ENCODE measurements around the gene HAT1.

Gene HAT1

DNA sequence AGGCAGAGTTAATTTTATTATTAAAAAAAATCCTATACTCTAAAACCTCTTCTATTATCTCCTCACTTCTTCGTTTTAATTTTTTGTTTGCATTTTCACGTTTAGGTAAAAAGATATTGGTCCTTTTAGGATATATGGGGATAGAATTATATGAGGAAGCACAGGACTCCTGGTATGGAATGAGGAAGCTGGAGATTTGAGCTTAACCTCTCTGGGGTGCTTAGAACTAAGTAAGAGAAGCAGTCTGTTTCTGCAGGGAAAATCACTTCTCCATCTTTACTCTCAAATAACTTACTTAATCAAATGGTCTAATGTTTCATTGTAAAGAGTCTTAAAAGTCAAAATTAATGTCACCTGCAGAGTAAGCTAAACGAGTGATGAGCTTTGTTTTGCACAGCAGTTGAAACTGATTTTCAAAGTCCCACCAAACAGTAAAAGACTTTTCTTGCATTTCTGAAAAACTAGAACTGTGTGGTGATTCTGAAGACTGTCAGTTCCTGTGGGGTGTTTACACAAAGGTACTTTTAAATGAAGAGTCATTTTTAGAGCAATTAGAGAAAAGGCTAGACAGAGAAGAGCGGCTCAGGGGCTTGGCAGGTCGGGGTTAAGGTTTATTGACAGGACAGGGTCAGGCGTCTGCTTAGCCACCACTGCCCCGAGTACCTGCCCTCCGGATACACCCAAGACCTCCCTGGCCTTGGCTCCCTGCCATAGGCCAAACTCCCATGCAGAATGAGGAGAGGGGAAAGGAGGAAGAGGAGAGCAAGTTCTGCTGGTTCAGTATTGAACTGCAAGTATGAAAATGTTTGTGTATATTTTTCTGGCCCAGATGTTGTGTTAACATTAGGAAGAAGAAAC is 99.0 kb downstream of the HAT1 start:
- H3K4me3 ChIP-seq (ENCODE audit: low read length), result no peak overlapping the region
- DNase-seq (ENCODE audit: low read depth), result no peak
- TF ChIP-seq, protein P1, sequence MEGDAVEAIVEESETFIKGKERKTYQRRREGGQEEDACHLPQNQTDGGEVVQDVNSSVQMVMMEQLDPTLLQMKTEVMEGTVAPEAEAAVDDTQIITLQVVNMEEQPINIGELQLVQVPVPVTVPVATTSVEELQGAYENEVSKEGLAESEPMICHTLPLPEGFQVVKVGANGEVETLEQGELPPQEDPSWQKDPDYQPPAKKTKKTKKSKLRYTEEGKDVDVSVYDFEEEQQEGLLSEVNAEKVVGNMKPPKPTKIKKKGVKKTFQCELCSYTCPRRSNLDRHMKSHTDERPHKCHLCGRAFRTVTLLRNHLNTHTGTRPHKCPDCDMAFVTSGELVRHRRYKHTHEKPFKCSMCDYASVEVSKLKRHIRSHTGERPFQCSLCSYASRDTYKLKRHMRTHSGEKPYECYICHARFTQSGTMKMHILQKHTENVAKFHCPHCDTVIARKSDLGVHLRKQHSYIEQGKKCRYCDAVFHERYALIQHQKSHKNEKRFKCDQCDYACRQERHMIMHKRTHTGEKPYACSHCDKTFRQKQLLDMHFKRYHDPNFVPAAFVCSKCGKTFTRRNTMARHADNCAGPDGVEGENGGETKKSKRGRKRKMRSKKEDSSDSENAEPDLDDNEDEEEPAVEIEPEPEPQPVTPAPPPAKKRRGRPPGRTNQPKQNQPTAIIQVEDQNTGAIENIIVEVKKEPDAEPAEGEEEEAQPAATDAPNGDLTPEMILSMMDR (conservative IDR thresholded peaks at IDR 0.05; ENCODE audit: low read depth, low read length), result no peak

GRCh38 chr2:172021955-172022354 is 99.7 kb downstream of the HAT1 start:
- no peak for DNase-seq (ENCODE audit: low read depth)
- no peak overlapping the region for H3K4me3 ChIP-seq (ENCODE audit: low read length)
- TF ChIP-seq, protein P1 (conservative IDR thresholded peaks at IDR 0.05; ENCODE audit: low read depth, low read length), result no peak

- no peak for DNase-seq (ENCODE audit: low read depth)
- no peak overlapping the region for H3K4me3 ChIP-seq (ENCODE audit: low read length)
- TF ChIP-seq, protein P1 (conservative IDR thresholded peaks at IDR 0.05; ENCODE audit: low read depth, low read length), result no peak
Measured at GRCh38 chr2:172031536-172031935, 109.3 kb downstream of the HAT1 start.
